Effector memory CD4-positive, alpha-beta T cell (primary cell): ENCODE measurements around the gene LRRC27.

Source experiments
- DNase-seq, 3 donors: peaks; one replicate each; pipeline ENCODE4 v3.0.0-alpha.2; 2020
- H3K27ac ChIP-seq: 2 replicates; pipeline ENCODE4 v1.7.0; 2013; ENCODE audit warnings: mild to moderate bottlenecking, low read length, moderate library complexity; ENCODE audit not compliant: insufficient read depth, poor library complexity, severe bottlenecking
- H3K27me3 ChIP-seq: replicated peaks from 2 replicates; pipeline ENCODE4 v1.7.0; 2013; ENCODE audit warnings: mild to moderate bottlenecking, low read length; ENCODE audit not compliant: insufficient read depth, control insufficient read depth, poor library complexity, severe bottlenecking
- H3K36me3 ChIP-seq: 2 replicates; pipeline ENCODE4 v1.7.0; 2013; ENCODE audit warnings: mild to moderate bottlenecking, low read length, moderate library complexity; ENCODE audit not compliant: control insufficient read depth, insufficient read depth
- H3K4me1 ChIP-seq: 2 replicates; pipeline ENCODE4 v1.7.0; 2013; ENCODE audit warnings: low read length, mild to moderate bottlenecking; ENCODE audit not compliant: control insufficient read depth, insufficient read depth, poor library complexity, severe bottlenecking
- H3K4me3 ChIP-seq: 2 replicates; pipeline ENCODE4 v1.7.0; 2013; ENCODE audit warnings: low read length, low read depth, mild to moderate bottlenecking; ENCODE audit not compliant: insufficient read depth, poor library complexity, severe bottlenecking
- H3K9me3 ChIP-seq: 2 replicates; pipeline ENCODE4 v1.7.0; 2013; ENCODE audit warnings: mild to moderate bottlenecking, low read length, moderate library complexity; ENCODE audit not compliant: control insufficient read depth

Gene LRRC27

GRCh38 chr10:132301371-132302330 is 30.3 kb upstream of the LRRC27 start:
- no peak for DNase-seq
- Histone ChIP-seq H3K36me3 (no peaks in the 10 kb centered on the region), H3K4me1 (peaks cover 2% of the 10 kb centered on the region), H3K9me3 (no peaks in the 10 kb centered on the region), H3K27me3 (no peaks in the 10 kb centered on the region), H3K27ac (no peak overlapping the region), H3K4me3 (no peak overlapping the region)

GRCh38 chr10:132302421-132303310 is 29.3 kb upstream of the LRRC27 start:
- Histone ChIP-seq H3K27me3 (no peaks in the 10 kb centered on the region), H3K27ac (no peak overlapping the region), H3K36me3 (no peaks in the 10 kb centered on the region), H3K4me3 (no peak overlapping the region), H3K9me3 (no peaks in the 10 kb centered on the region), H3K4me1 (peaks cover 5% of the 10 kb centered on the region)
- no peak for DNase-seq

DNA sequence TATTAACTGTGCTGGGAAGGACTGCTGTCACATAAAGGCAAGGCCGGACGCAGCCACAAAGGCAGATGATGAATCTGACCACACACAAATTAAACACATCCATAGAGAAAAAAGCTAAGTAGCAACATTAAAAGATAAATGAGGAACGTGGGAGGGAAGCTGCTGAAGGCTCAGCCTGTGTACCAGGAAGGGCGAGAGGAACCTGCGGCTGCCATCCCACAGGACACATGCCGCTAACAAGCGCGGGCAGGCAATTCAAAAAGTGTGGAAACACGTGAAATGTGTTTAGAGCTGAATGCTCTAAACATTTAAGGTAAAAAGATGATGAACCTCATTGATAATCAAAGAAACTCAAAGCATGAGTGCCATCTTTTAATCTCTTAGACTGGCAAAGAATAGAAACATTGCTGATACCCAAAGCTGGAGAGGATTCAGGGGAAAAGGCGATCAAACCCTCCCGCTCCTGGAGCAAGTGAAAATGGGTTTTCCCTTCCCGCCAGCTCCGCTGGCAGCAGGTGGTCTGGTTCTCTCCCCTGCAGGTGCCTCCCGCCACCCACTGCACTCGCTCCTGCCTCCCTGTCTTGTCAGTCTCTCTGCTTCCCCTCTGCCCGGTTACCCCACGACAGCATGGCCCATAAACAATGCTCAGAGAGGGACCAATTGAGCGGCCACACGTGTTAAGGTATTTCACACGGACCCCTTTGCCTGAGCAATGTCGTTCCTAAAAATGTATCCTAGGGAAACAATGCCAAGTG is 28.5 kb upstream of the LRRC27 start:
- no peak for DNase-seq
- H3K9me3 ChIP-seq, result no peaks in the 10 kb centered on the region
- H3K4me3 ChIP-seq, result no peak overlapping the region
- peaks cover 6% of the 10 kb centered on the region for H3K4me1 ChIP-seq
- H3K36me3 ChIP-seq, result no peaks in the 10 kb centered on the region
- H3K27ac ChIP-seq, result no peak overlapping the region
- H3K27me3 ChIP-seq, result no peaks in the 10 kb centered on the region

- no peak overlapping the region for H3K4me3 ChIP-seq
- no peaks in the 10 kb centered on the region for H3K9me3 ChIP-seq
- no peak for DNase-seq
- H3K36me3 ChIP-seq, result no peaks in the 10 kb centered on the region
- H3K27me3 ChIP-seq, result no peaks in the 10 kb centered on the region
- peaks cover 11% of the 10 kb centered on the region for H3K4me1 ChIP-seq
- no peak overlapping the region for H3K27ac ChIP-seq
Measured at GRCh38 chr10:132304756-132305509, 27.1 kb upstream of the LRRC27 start.

DNA sequence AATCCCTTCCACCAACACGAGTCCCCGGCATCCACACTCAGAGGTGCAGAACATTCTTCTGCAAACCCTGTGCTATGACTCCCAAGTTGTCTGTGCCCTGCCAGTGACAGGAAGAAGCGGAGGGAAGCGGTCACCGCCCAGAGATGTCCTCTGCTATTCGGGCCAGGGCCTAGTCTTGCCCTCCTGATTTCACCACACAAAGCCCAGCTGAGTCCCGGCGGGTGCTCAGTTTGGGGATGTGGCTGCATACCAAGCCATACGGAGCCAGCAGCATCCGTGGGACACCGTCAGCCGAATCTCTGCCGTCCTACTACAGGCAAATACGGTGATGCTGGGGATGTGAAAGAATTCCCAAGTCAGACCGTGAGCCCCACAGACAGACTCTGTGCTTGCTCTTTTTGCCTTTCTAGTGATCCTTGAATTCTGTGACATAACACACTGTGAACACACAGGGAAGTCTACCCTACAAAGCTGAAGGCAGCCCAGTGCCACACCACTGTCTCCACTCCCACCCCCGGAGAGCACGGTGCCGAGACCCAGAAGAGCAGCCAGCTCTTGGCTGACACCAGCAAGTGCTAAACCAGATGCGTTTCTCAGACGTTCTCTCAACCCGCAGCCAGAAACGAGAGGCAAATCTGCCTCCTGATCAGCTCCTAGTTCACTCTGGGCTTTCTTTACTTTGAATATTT is 26.2 kb upstream of the LRRC27 start:
- H3K4me1 ChIP-seq, result peaks cover 11% of the 10 kb centered on the region
- H3K4me3 ChIP-seq, result no peak overlapping the region
- no peaks in the 10 kb centered on the region for H3K9me3 ChIP-seq
- DNase-seq, result no peak
- H3K36me3 ChIP-seq, result no peaks in the 10 kb centered on the region
- no peak overlapping the region for H3K27ac ChIP-seq
- no peaks in the 10 kb centered on the region for H3K27me3 ChIP-seq

GRCh38 chr10:132306343-132306685 is 25.7 kb upstream of the LRRC27 start:
- H3K9me3 ChIP-seq, result no peaks in the 10 kb centered on the region
- no peaks in the 10 kb centered on the region for H3K27me3 ChIP-seq
- no peak for DNase-seq
- H3K27ac ChIP-seq, result no peak overlapping the region
- peaks cover 11% of the 10 kb centered on the region for H3K4me1 ChIP-seq
- no peaks in the 10 kb centered on the region for H3K36me3 ChIP-seq
- no peak overlapping the region for H3K4me3 ChIP-seq

- Histone ChIP-seq H3K4me3 (peak overlapping the region; percentile 57), H3K36me3 (no peaks in the 10 kb centered on the region), H3K4me1 (peaks cover 11% of the 10 kb centered on the region), H3K27me3 (no peaks in the 10 kb centered on the region), H3K27ac (no peak overlapping the region), H3K9me3 (no peaks in the 10 kb centered on the region)
- DNase-seq, result peak in 2 of 3 donors; percentile 21 to 22
Measured at GRCh38 chr10:132306864-132307751, 24.9 kb upstream of the LRRC27 start.

- Histone ChIP-seq H3K27me3 (no peaks in the 10 kb centered on the region), H3K27ac (peak within 1 kb of the TSS; percentile 48), H3K36me3 (no peaks in the 10 kb centered on the region), H3K4me1 (peaks cover 11% of the 10 kb centered on the region), H3K9me3 (no peaks in the 10 kb centered on the region), H3K4me3 (peak within 1 kb of the TSS; percentile 64)
- peak; percentile 85 to 87 (median 86) for DNase-seq
Measured at GRCh38 chr10:132307823-132308586, 24.0 kb upstream of the LRRC27 start, which contains the start of gene STK32C. Gene STK32C, minus strand, starts transcription at chr10:132307950. Its CDS starts 117 bp downstream, at chr10:132307833.
